Esophagus muscularis mucosa (tissue), 4 donors: Measurements from ENCODE around the gene COX17. TPM values are rescaled to one million over a fixed set of nuclear protein-coding genes. Genes with fewer than 3 reads are reported as not detected.

Source experiments
- DNase-seq: peaks from one replicate; pipeline ENCODE4 v3.0.0-alpha.2; 2017; ENCODE audit errors: extremely low spot score
- H3K27ac ChIP-seq, 4 donors: fragments of 200-600 bp; sonication (generic); replicated peaks in 1 of 4; 1 replicate in 3 of 4; 2 replicates in 1 of 4; pipeline ENCODE4 v1.5.1; 2016 to 2019; ENCODE audit warnings: mild to moderate bottlenecking in 1 of 4
- H3K27me3 ChIP-seq, 4 donors: fragments of 200-600 bp; sonication (generic); one replicate each; pipeline versions ENCODE4 v1.5.1 to v1.6.0; 2016 to 2019
- H3K36me3 ChIP-seq, 4 donors: fragments of 200-600 bp; sonication (generic); one replicate each; pipeline ENCODE4 v1.5.1; 2016 to 2019
- H3K4me1 ChIP-seq, 4 donors: fragments of 200-600 bp; sonication (generic); one replicate each; pipeline ENCODE4 v1.5.1; 2016 to 2019
- H3K4me3 ChIP-seq, 4 donors: fragments of 200-600 bp; sonication (generic); 1 replicate in 2 of 4; 2 replicates in 2 of 4; pipeline ENCODE4 v1.5.1; 2016 to 2019; ENCODE audit warnings: mild to moderate bottlenecking in 4 of 4, moderate library complexity in 1 of 4
- H3K9me3 ChIP-seq, 4 donors: fragments of 200-600 bp; sonication (generic); 1 replicate in 3 of 4; 2 replicates in 1 of 4; pipeline ENCODE4 v1.5.1; 2016 to 2019
- EP300 ChIP-seq: sonication (generic); formaldehyde crosslinking; IDR thresholded peaks from one replicate; pipeline ENCODE4 v1.6.1; 2017; ENCODE audit warnings: antibody characterized with exemption
- POLR2A ChIP-seq: fragments of 450-650 bp; IDR thresholded peaks from one replicate; pipeline ENCODE4 v1.6.1; 2017; ENCODE audit warnings: antibody characterized with exemption, moderate library complexity, mild to moderate bottlenecking, low read depth
- POLR2AphosphoS5 ChIP-seq, 2 donors: sonication (generic); formaldehyde crosslinking; IDR thresholded peaks; one replicate each; pipeline ENCODE4 v1.6.1; 2017; ENCODE audit warnings: antibody characterized with exemption in 2 of 2
- WGBS: methylation state at CpG from one replicate; pipeline ENCODE4 v1.1.5; 2018; 5-methylcytosine and 5-hydroxymethylcytosine counted together
- intact Hi-C: fragments of 100-400 bp; cut with DNase I; formaldehyde crosslinking; loops from one replicate; pipeline ENCODE4 v1.15.1; 2023
- total RNA-seq, 4 donors: library from RNA; depleted of rRNA; stranded (reverse); fragments of >200 nt; gene quantifications; one replicate each; pipeline versions ENCODE4 v1.1.0 to v1.2.1, GENCODE V29; 2016
- TF ChIP-seq, protein P1 (sequence below), 3 experiments: fragments of 200-600 bp in 2 of 3; fragments of 450-650 bp in 1 of 3; sonication (generic) in 2 of 3; IDR thresholded peaks; one replicate each; pipeline ENCODE4 v1.5.1; 2017 to 2019; ENCODE audit warnings: antibody characterized with exemption in 3 of 3, mild to moderate bottlenecking in 2 of 3, moderate library complexity in 1 of 3

Gene COX17
- total RNA-seq, 4 donors from 2014 or later, result 36.3 to 76.4 (median 61.6) TPM

DNA sequence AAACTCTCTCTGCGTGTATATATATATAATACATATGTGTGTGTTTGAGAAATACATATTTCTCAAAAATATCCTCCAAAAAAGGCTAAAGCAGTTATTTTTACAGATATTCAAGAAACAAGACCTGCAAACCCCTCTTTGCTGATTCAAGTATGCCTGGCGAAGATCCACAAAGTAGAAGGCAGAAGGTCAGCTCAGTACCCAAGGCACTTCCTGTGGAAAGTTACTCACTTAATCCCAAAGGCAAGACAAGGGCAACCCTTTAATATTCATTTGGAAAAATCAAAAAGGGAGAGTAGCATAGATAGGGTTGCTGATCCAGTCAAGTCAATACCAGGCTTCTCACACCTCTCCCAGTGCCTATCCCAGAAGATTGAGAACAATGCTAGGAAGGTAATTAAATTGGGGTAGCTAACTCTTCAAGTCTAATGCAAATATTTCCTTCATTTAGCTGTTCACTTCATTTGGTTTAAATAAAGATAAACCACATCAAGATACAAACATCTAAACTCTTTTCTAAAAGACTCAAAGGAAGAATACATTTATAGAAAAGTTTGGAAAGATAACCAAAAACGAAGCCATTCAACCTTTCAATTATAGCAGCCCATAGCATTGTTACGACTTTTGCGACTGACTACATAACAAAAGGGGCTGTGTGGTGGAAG lies 7.2 kb downstream of the COX17 start:
- TF ChIP-seq EP300 (no peak), POLR2AphosphoS5 (IDR thresholded peaks at IDR 0.05) (no peak), POLR2A (no peak)
- TF ChIP-seq, protein P1, sequence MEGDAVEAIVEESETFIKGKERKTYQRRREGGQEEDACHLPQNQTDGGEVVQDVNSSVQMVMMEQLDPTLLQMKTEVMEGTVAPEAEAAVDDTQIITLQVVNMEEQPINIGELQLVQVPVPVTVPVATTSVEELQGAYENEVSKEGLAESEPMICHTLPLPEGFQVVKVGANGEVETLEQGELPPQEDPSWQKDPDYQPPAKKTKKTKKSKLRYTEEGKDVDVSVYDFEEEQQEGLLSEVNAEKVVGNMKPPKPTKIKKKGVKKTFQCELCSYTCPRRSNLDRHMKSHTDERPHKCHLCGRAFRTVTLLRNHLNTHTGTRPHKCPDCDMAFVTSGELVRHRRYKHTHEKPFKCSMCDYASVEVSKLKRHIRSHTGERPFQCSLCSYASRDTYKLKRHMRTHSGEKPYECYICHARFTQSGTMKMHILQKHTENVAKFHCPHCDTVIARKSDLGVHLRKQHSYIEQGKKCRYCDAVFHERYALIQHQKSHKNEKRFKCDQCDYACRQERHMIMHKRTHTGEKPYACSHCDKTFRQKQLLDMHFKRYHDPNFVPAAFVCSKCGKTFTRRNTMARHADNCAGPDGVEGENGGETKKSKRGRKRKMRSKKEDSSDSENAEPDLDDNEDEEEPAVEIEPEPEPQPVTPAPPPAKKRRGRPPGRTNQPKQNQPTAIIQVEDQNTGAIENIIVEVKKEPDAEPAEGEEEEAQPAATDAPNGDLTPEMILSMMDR (IDR thresholded peaks at IDR 0.05), result no peak
- intact Hi-C loops, result loop anchor here (5.0 to 10.0 kb wide), 2 partner anchors 175 to 922 kb away; partner anchors contain the start of gene TIMMDC1
- no peak for DNase-seq
- H3K36me3 ChIP-seq, result peaks cover 16 to 73% (median 43%) of the 10 kb centered on the region in 4 donors
- WGBS, result 87% methylated on average over 5 of the region's 5 CpGs
- H3K4me3 ChIP-seq, result no peak overlapping the region
- peaks cover under 1 to 29% (median 10%) of the 10 kb centered on the region in 4 donors for H3K4me1 ChIP-seq
- peak overlapping the region in 3 of 4 donors; percentile 21 to 54 (median 29) for H3K27ac ChIP-seq
- H3K9me3 ChIP-seq, result no peaks in the 10 kb centered on the region
- H3K27me3 ChIP-seq, result no peaks in the 10 kb centered on the region

DNA sequence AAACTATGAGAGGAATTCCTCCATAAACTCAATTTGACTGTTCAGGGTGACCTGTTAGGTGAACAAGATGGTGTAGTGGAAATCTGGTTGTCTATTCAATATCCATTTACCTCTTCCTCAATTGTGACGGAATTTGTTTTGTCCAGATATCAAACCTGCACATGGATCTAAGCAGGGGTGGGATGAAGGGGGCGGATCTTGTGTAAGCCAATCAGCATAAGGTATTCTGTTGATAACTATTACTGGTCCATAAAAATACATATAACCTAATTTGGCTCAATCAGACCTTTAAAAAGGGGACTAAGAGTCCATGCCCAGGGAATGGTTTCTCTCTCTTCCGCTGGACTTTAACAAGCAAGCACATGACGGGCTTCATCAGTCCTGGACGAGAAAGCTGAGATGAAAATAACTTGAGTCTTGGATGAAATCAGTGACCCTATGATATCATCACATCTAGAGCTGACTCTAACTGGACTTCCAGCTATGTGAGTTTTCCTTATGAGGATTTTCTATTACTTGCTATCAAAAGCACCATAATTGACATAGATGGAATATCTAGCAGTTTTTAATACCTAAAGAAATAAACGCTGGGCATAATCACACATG lies 11.1 kb downstream of the COX17 start:
- H3K9me3 ChIP-seq, result no peaks in the 10 kb centered on the region
- intact Hi-C loops, result no loop called here

DNA sequence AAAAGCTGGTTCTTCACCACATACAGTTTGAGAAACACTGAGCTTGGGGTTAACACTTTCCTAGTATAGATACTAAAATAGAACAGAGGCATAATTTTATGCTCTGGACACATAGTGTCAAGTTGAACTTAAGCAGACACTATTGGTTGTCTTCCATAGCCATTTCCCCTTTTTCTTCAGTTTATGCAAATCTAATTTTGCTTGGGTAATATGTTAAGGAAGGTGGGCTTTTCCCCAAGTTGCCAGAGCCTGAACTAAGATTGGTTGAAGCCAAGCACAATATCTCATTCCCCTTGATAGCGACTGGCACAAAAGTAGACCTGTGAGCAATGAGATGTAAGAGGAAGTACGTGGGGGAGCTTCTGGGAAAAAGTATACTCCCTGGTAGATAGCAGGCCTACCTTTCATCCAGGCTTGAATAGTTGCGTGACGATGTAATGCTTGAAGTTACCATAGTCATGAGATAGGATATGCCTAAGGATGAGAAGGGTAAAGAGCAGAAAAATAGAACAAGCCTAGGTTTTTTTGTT lies 12.3 kb downstream of the COX17 start:
- no peak for TF ChIP-seq EP300
- no peak for TF ChIP-seq POLR2A
- peak in 1 of 2 donors; percentile 3 for TF ChIP-seq POLR2AphosphoS5 (IDR thresholded peaks at IDR 0.05)
- TF ChIP-seq, protein P1 (IDR thresholded peaks at IDR 0.05), result no peak
- H3K9me3 ChIP-seq, result no peaks in the 10 kb centered on the region
- peak overlapping the region in 3 of 4 donors; percentile 7 to 78 (median 77) for H3K27ac ChIP-seq
- intact Hi-C loops, result no loop called here
- DNase-seq, result no peak
- 74% methylated on average over 4 of the region's 4 CpGs for WGBS
- peaks cover 37 to 56% (median 50%) of the 10 kb centered on the region in 4 donors for H3K4me1 ChIP-seq
- H3K27me3 ChIP-seq, result no peaks in the 10 kb centered on the region
- H3K4me3 ChIP-seq, result no peak overlapping the region
- peaks cover 0 to 24% (median 13%) of the 10 kb centered on the region in 4 donors for H3K36me3 ChIP-seq

More for the DNA sequence above, 11.1 kb downstream of the COX17 start:
- no peak for DNase-seq
- Histone ChIP-seq H3K4me1 (peaks cover 34 to 50% (median 41%) of the 10 kb centered on the region in 4 donors), H3K27me3 (no peaks in the 10 kb centered on the region), H3K36me3 (peaks cover 0 to 33% (median 17%) of the 10 kb centered on the region in 4 donors), H3K27ac (peak overlapping the region in 1 of 4 donors; percentile 77), H3K4me3 (no peak overlapping the region)
- TF ChIP-seq, protein P1 (IDR thresholded peaks at IDR 0.05), result no peak
- no peak for TF ChIP-seq POLR2AphosphoS5 (IDR thresholded peaks at IDR 0.05)
- no peak for TF ChIP-seq EP300
- no peak for TF ChIP-seq POLR2A
- WGBS, result 78% methylated on average over 6 of the region's 6 CpGs

DNA sequence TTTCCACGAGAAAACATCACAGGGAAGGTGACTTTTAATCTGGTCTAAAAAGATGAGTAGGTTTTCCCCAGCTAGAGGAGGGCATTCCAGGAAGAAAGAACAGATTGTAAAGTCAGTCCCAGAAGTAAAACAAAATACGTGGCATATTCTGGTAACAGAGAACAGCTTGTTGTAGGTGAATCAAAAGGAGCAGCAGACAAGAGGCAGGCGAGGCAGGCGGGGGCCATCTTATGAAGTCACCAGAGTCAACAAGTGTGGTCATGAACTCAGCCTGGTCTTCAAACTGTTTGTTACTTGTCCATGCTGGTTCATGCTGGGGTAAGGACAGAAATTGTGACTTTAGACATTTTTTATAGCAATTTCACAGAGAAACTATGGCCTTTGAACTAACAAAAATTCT lies 12.8 kb downstream of the COX17 start:
- H3K4me3 ChIP-seq, result no peak overlapping the region
- TF ChIP-seq POLR2AphosphoS5 (IDR thresholded peaks at IDR 0.05) (no peak), POLR2A (no peak), EP300 (no peak)
- TF ChIP-seq, protein P1 (IDR thresholded peaks at IDR 0.05), result no peak
- DNase-seq, result no peak
- peaks cover 0 to 23% (median 11%) of the 10 kb centered on the region in 4 donors for H3K36me3 ChIP-seq
- H3K27ac ChIP-seq, result peak overlapping the region in 3 of 4 donors; percentile 23 to 78 (median 77)
- intact Hi-C loops, result no loop called here
- H3K4me1 ChIP-seq, result peaks cover 32 to 60% (median 51%) of the 10 kb centered on the region in 4 donors
- 66% methylated on average over 4 of the region's 4 CpGs for WGBS
- H3K9me3 ChIP-seq, result no peaks in the 10 kb centered on the region
- no peaks in the 10 kb centered on the region for H3K27me3 ChIP-seq
